ENCODE results near the gene SRGAP2C.
"Not testable (repeated sequence)": the region's sequence is repeated elsewhere in the genome, so short reads cannot be mapped to it uniquely, and the experiment has no call there.

The SRGAP2C gene

GRCh38 chr1:121234090-121234759, 49.5 kb downstream of the SRGAP2C start:
- H3K9ac ChIP-seq (ENCODE audit: low read length); H3K36me3 ChIP-seq (ENCODE audit: control insufficient read depth, insufficient read depth, low read length); H3K4me1 ChIP-seq (ENCODE audit: control insufficient read depth, insufficient read depth, low read length); H3K27ac ChIP-seq (ENCODE audit: low read depth, low read length); H3K27me3 ChIP-seq (ENCODE audit: control insufficient read depth, insufficient read depth, low read length); H3K4me3 ChIP-seq (ENCODE audit: low read depth, low read length); H3K9me3 ChIP-seq (ENCODE audit: control insufficient read depth, insufficient read depth, low read depth, low read length): not testable (repeated sequence)

DNA sequence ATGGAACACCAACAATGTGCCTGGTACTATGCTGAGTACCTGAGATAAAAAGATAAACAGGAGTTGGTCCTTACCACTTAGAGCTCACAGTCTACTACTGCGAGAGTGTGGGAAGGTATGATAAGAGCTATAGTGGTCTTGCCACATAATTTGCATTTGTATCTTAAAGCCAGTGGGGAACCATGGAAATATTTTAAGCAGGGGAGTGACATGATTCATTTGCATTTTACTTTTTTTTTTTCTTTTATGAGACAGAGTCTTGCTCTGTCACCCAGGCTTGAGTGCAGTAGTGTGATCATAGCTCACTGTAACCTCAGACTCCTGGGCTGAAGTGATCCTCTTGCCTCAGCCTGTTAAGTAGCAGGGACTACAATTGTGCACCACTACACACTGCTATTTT, 53.6 kb downstream of the SRGAP2C start:
- not testable (repeated sequence) for H3K4me1 ChIP-seq (ENCODE audit: control insufficient read depth, insufficient read depth, low read length); H3K4me3 ChIP-seq (ENCODE audit: low read depth, low read length); H3K27me3 ChIP-seq (ENCODE audit: control insufficient read depth, insufficient read depth, low read length); H3K9ac ChIP-seq (ENCODE audit: low read length); H3K36me3 ChIP-seq (ENCODE audit: control insufficient read depth, insufficient read depth, low read length); H3K9me3 ChIP-seq (ENCODE audit: control insufficient read depth, insufficient read depth, low read depth, low read length); H3K27ac ChIP-seq (ENCODE audit: low read depth, low read length)

DNA sequence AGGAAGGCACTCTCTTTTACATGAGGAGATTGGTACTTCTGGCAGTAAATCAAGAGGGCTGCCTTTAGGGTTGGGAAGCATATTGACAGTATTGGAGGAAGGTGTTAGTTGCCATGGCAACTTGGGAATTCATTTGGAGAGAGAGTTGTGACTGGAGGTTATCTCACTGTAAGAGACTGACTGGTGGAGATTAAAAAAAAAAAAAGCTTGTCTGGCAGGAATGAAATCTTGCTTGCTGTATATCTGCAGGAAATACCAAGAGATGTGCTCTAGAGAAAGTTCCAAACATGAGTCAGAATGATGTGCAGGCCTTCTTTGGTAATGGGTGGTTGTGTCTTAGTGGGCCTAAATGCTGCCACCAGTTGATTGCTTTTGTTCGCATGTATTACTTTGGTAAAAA, 59.1 kb downstream of the SRGAP2C start:
- H3K36me3 ChIP-seq (ENCODE audit: control insufficient read depth, insufficient read depth, low read length), result not testable (repeated sequence)

DNA sequence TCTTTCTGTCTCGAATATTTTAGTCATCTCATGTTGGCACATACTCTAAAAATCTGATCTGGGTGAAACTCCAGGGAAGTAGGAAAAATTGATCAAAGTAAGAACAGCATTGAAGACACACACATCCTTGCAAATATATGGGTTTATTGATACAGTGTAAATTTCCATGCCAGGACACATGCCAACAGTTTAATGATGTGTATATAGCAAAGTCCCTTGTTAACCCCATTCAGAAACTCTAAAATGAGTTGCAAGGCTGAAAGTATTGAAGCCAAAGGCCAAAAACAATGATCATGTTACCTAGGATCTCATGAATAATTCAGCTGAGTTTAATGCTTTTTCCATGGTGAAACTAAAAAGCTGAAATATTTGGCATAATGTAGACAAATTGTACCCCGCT, 61.6 kb downstream of the SRGAP2C start:
- H3K27ac ChIP-seq (ENCODE audit: low read depth, low read length); H3K36me3 ChIP-seq (ENCODE audit: control insufficient read depth, insufficient read depth, low read length); H3K9ac ChIP-seq (ENCODE audit: low read length); H3K4me1 ChIP-seq (ENCODE audit: control insufficient read depth, insufficient read depth, low read length); H3K27me3 ChIP-seq (ENCODE audit: control insufficient read depth, insufficient read depth, low read length); H3K4me3 ChIP-seq (ENCODE audit: low read depth, low read length); H3K9me3 ChIP-seq (ENCODE audit: control insufficient read depth, insufficient read depth, low read depth, low read length): not testable (repeated sequence)

More for the DNA sequence above, 59.1 kb downstream of the SRGAP2C start:
- not testable (repeated sequence) for H3K4me3 ChIP-seq (ENCODE audit: low read depth, low read length); H3K9me3 ChIP-seq (ENCODE audit: control insufficient read depth, insufficient read depth, low read depth, low read length); H3K27me3 ChIP-seq (ENCODE audit: control insufficient read depth, insufficient read depth, low read length); H3K4me1 ChIP-seq (ENCODE audit: control insufficient read depth, insufficient read depth, low read length); H3K27ac ChIP-seq (ENCODE audit: low read depth, low read length); H3K9ac ChIP-seq (ENCODE audit: low read length)

DNA sequence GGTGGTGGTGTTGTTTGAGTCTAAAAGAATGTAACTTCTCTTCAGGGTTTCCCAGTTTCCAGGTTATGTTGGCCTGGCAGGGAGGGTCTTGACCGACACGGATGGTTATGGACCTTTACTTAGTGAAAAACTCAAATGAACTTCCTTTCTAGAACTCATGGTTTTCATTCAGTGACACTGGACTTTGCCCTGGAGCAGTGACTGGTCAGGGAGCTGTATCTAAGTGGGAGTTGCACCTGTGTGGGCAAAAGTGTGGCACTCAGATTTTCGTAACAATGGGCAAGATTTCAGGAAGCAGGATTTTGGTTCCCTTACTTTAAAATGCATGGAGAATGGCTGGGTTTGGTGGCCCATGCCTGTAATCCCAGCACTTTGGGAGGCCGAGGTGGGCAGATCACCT, 67.9 kb downstream of the SRGAP2C start:
- not testable (repeated sequence) for H3K4me1 ChIP-seq (ENCODE audit: control insufficient read depth, insufficient read depth, low read length)

DNA sequence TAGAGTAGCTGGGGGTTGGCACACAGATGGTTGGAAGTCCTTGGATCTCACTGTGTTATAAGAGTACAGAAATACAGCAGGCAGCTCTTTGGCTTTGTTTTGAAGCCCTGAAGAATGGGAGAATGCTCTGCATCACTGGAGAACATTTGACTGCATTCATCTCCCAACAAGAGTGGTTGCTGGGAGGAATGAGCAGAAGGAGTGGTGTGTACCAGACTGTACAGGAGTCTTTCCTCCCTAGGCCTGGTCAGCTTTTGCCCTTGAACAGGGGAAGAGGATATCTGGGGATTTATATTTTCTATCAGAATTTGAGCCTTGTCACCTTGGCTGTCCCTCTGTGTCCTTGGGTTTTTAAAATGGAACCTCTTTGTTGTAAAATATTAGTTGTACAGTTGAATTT, 69.8 kb downstream of the SRGAP2C start:
- H3K4me1 ChIP-seq (ENCODE audit: control insufficient read depth, insufficient read depth, low read length); H3K27ac ChIP-seq (ENCODE audit: low read depth, low read length); H3K27me3 ChIP-seq (ENCODE audit: control insufficient read depth, insufficient read depth, low read length); H3K9ac ChIP-seq (ENCODE audit: low read length); H3K36me3 ChIP-seq (ENCODE audit: control insufficient read depth, insufficient read depth, low read length); H3K4me3 ChIP-seq (ENCODE audit: low read depth, low read length); H3K9me3 ChIP-seq (ENCODE audit: control insufficient read depth, insufficient read depth, low read depth, low read length): not testable (repeated sequence)

More for the DNA sequence above, 67.9 kb downstream of the SRGAP2C start:
- H3K4me3 ChIP-seq (ENCODE audit: low read depth, low read length); H3K27me3 ChIP-seq (ENCODE audit: control insufficient read depth, insufficient read depth, low read length); H3K27ac ChIP-seq (ENCODE audit: low read depth, low read length); H3K9ac ChIP-seq (ENCODE audit: low read length); H3K9me3 ChIP-seq (ENCODE audit: control insufficient read depth, insufficient read depth, low read depth, low read length); H3K36me3 ChIP-seq (ENCODE audit: control insufficient read depth, insufficient read depth, low read length): not testable (repeated sequence)

DNA sequence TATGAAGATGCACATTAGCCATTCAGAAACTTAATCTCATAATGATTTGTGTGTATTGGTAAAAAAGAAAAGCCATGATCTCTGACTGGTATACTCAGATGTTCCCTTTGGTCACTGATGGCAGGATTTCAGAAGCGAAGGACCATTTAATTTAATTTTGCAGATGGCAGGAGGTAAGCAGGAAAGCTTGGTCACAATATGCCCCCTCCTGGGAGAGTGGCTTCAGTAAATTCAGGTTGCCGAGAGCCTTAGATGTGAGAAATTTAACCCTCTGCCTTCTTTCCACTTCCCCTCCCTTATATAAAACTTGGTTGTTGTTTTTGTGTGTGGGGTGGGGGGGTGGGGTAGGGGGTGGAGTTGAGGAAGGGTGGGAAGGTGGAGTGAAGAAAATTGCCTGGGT, 72.9 kb downstream of the SRGAP2C start:
- not testable (repeated sequence) for H3K4me3 ChIP-seq (ENCODE audit: low read depth, low read length); H3K4me1 ChIP-seq (ENCODE audit: control insufficient read depth, insufficient read depth, low read length); H3K36me3 ChIP-seq (ENCODE audit: control insufficient read depth, insufficient read depth, low read length); H3K27ac ChIP-seq (ENCODE audit: low read depth, low read length); H3K9ac ChIP-seq (ENCODE audit: low read length); H3K9me3 ChIP-seq (ENCODE audit: control insufficient read depth, insufficient read depth, low read depth, low read length); H3K27me3 ChIP-seq (ENCODE audit: control insufficient read depth, insufficient read depth, low read length)

DNA sequence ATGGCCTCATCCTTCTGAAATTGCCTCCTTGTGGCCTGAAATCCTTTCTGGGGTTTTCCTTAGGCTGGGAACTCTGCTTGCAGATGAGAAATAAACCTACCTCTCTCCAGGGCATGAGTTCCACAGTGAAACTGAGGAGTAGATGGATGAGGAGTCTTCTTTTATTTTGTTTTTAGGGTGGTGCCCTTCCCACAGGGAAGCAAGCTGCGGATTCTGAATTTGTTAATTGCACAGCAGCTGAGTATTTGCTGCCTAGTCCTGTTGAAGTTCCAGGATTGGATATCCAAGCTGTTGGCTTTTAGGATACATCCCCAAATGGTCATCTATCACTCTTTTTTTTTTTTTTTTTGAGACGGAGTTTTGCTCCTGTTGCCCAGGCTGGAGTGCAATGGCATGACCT, 73.4 kb downstream of the SRGAP2C start:
- H3K36me3 ChIP-seq (ENCODE audit: control insufficient read depth, insufficient read depth, low read length); H3K9ac ChIP-seq (ENCODE audit: low read length); H3K27ac ChIP-seq (ENCODE audit: low read depth, low read length); H3K27me3 ChIP-seq (ENCODE audit: control insufficient read depth, insufficient read depth, low read length); H3K9me3 ChIP-seq (ENCODE audit: control insufficient read depth, insufficient read depth, low read depth, low read length); H3K4me3 ChIP-seq (ENCODE audit: low read depth, low read length); H3K4me1 ChIP-seq (ENCODE audit: control insufficient read depth, insufficient read depth, low read length): not testable (repeated sequence)

- H3K4me3 ChIP-seq (ENCODE audit: low read depth, low read length); H3K27ac ChIP-seq (ENCODE audit: low read depth, low read length); H3K9me3 ChIP-seq (ENCODE audit: control insufficient read depth, insufficient read depth, low read depth, low read length); H3K4me1 ChIP-seq (ENCODE audit: control insufficient read depth, insufficient read depth, low read length); H3K27me3 ChIP-seq (ENCODE audit: control insufficient read depth, insufficient read depth, low read length); H3K9ac ChIP-seq (ENCODE audit: low read length); H3K36me3 ChIP-seq (ENCODE audit: control insufficient read depth, insufficient read depth, low read length): not testable (repeated sequence)
Measured at GRCh38 chr1:121260205-121260604, 75.4 kb downstream of the SRGAP2C start.

GRCh38 chr1:121262163-121262562, 77.4 kb downstream of the SRGAP2C start:
- H3K9me3 ChIP-seq (ENCODE audit: control insufficient read depth, insufficient read depth, low read depth, low read length); H3K36me3 ChIP-seq (ENCODE audit: control insufficient read depth, insufficient read depth, low read length); H3K27ac ChIP-seq (ENCODE audit: low read depth, low read length); H3K4me3 ChIP-seq (ENCODE audit: low read depth, low read length); H3K4me1 ChIP-seq (ENCODE audit: control insufficient read depth, insufficient read depth, low read length); H3K27me3 ChIP-seq (ENCODE audit: control insufficient read depth, insufficient read depth, low read length); H3K9ac ChIP-seq (ENCODE audit: low read length): not testable (repeated sequence)

- not testable (repeated sequence) for H3K9ac ChIP-seq (ENCODE audit: low read length); H3K36me3 ChIP-seq (ENCODE audit: control insufficient read depth, insufficient read depth, low read length); H3K27me3 ChIP-seq (ENCODE audit: control insufficient read depth, insufficient read depth, low read length); H3K4me3 ChIP-seq (ENCODE audit: low read depth, low read length); H3K9me3 ChIP-seq (ENCODE audit: control insufficient read depth, insufficient read depth, low read depth, low read length); H3K4me1 ChIP-seq (ENCODE audit: control insufficient read depth, insufficient read depth, low read length); H3K27ac ChIP-seq (ENCODE audit: low read depth, low read length)
Measured at GRCh38 chr1:121263789-121264244, 79.0 kb downstream of the SRGAP2C start.

- not testable (repeated sequence) for H3K4me1 ChIP-seq (ENCODE audit: control insufficient read depth, insufficient read depth, low read length); H3K9ac ChIP-seq (ENCODE audit: low read length); H3K9me3 ChIP-seq (ENCODE audit: control insufficient read depth, insufficient read depth, low read depth, low read length); H3K36me3 ChIP-seq (ENCODE audit: control insufficient read depth, insufficient read depth, low read length); H3K4me3 ChIP-seq (ENCODE audit: low read depth, low read length); H3K27ac ChIP-seq (ENCODE audit: low read depth, low read length); H3K27me3 ChIP-seq (ENCODE audit: control insufficient read depth, insufficient read depth, low read length)
Measured at GRCh38 chr1:121267072-121267471, 82.3 kb downstream of the SRGAP2C start.
